HCT116 (cell line): ENCODE results near the gene LMNTD2. TPM values are rescaled to one million over a fixed set of nuclear protein-coding genes. Genes with fewer than 3 reads are reported as not detected.

ENCODE experiments used
- ATAC-seq: fragments of 200-7000 bp; cut with Tn5 transposase; 2 replicates; pipeline ENCODE4 v1.9.1; 2020; ENCODE audit warnings: mild to moderate bottlenecking, moderate library complexity
- BruUV-seq: library from RNA; stranded (reverse); fragments of 400-500 nt; replicated peaks from 2 replicates; lab custom pipeline; 2021; lab: Mats Ljungman, UMichigan
- CTCF ChIA-PET: fragments of 300-600 bp; sonication (Branson Sonifier 250); formaldehyde crosslinking; loops from one replicate; lab custom pipeline; 2021; ENCODE audit warnings: antibody characterized with exemption; lab: Charles Lee
- POLR2A ChIA-PET: fragments of 300-600, 350-600 bp; sonication (Branson Sonifier 250); formaldehyde crosslinking; loops from one replicate; lab custom pipeline; 2021; ENCODE audit warnings: antibody characterized with exemption; lab: Charles Lee
- RAD21 ChIA-PET, 2 experiments: fragments of 300-600 bp; sonication (Branson Sonifier 250); formaldehyde crosslinking; loops; one replicate each; lab custom pipeline; 2023; ENCODE audit warnings: low total read pairs in 2 of 2; ENCODE audit not compliant: uncharacterized antibody in 2 of 2, unreplicated experiment in 2 of 2, low non-redundant PET in 1 of 2; lab: Charles Lee
- DNase-seq: peaks from one replicate; pipeline ENCODE4 v3.0.0-alpha.2; 2010; ENCODE audit warnings: low read depth, low spot score
- H2AFZ ChIP-seq: fragments of 200-600 bp; shearing (Covaris generic), sonication (generic); 2 replicates; pipeline ENCODE4 v1.6.1; 2017; ENCODE audit warnings: low read depth, mixed run types, mixed read lengths, antibody characterized with exemption, low read length; ENCODE audit not compliant: poor library complexity, severe bottlenecking
- H3K27ac ChIP-seq: 2 replicates; pipeline ENCODE4 v1.5.1; 2012; ENCODE audit warnings: low read depth, low read length
- H3K27me3 ChIP-seq: fragments of 200-600 bp; sonication (generic); 2 replicates; pipeline ENCODE4 v1.6.1; 2016; ENCODE audit warnings: mixed run types, low read length, mixed read lengths; ENCODE audit not compliant: insufficient read depth
- H3K36me3 ChIP-seq, 2 experiments: fragments of 200-500 bp in 1 of 2; fragments of 200-600 bp in 1 of 2; sonication (Bioruptor generic) in 1 of 2; sonication (generic) in 1 of 2; 2 replicates each; pipeline versions ENCODE4 v1.5.1 to v1.6.1; 2014 to 2016; ENCODE audit warnings: low read length in 2 of 2, inconsistent platforms in 1 of 2, mixed read lengths in 1 of 2, mixed run types in 1 of 2; ENCODE audit not compliant: insufficient read depth in 2 of 2, control insufficient read depth in 1 of 2
- H3K4me1 ChIP-seq, 2 experiments: fragments of 200-600 bp in 1 of 2; sonication (generic) in 1 of 2; 2 replicates each; pipeline versions ENCODE4 v1.5.1 to v1.6.1; 2012 to 2017; ENCODE audit warnings: low read length in 2 of 2, inconsistent platforms in 1 of 2, mild to moderate bottlenecking in 1 of 2, mixed read lengths in 1 of 2, mixed run types in 1 of 2, moderate library complexity in 1 of 2; ENCODE audit not compliant: insufficient read depth in 2 of 2, control insufficient read depth in 1 of 2
- H3K4me2 ChIP-seq: fragments of 200-600 bp; sonication (generic); 2 replicates; pipeline ENCODE4 v1.6.1; 2017; ENCODE audit warnings: mixed run types, low read length, mixed read lengths
- H3K4me3 ChIP-seq, 2 experiments: fragments of 200-600 bp in 1 of 2; sonication (generic) in 1 of 2; replicated peaks in 1 of 2; 2 replicates each; pipeline ENCODE4 v1.5.1; 2011 to 2016; ENCODE audit warnings: low read length in 2 of 2, control low read depth in 1 of 2, low read depth in 1 of 2, mild to moderate bottlenecking in 1 of 2, mixed read lengths in 1 of 2, mixed run types in 1 of 2
- H3K79me2 ChIP-seq: fragments of 200-600 bp; sonication (generic); 2 replicates; pipeline ENCODE4 v1.6.1; 2017; ENCODE audit warnings: mild to moderate bottlenecking, mixed run types, low read length, moderate library complexity, mixed read lengths; ENCODE audit not compliant: insufficient read depth
- H3K9ac ChIP-seq: fragments of 200-600 bp; sonication (generic); 2 replicates; pipeline ENCODE4 v1.6.1; 2016; ENCODE audit warnings: low read length, mixed read lengths
- H3K9me2 ChIP-seq: fragments of 200-600 bp; sonication (generic), shearing (Covaris generic); 2 replicates; pipeline ENCODE4 v1.6.1; 2017; ENCODE audit warnings: mixed run types, mild to moderate bottlenecking, moderate library complexity; ENCODE audit not compliant: insufficient read depth
- H3K9me3 ChIP-seq, 2 experiments: fragments of 200-500 bp in 1 of 2; fragments of 200-600 bp in 1 of 2; sonication (Bioruptor generic) in 1 of 2; sonication (generic) in 1 of 2; 2 replicates each; pipeline ENCODE4 v1.6.1; 2014 to 2017; ENCODE audit warnings: low read length in 2 of 2, mixed read lengths in 2 of 2, inconsistent platforms in 1 of 2, low read depth in 1 of 2, mild to moderate bottlenecking in 1 of 2, mixed run types in 1 of 2, moderate library complexity in 1 of 2; ENCODE audit not compliant: control insufficient read depth in 1 of 2, insufficient read depth in 1 of 2
- H4K20me1 ChIP-seq: fragments of 200-600 bp; sonication (generic), shearing (Covaris generic); 2 replicates; pipeline ENCODE4 v1.6.1; 2017; ENCODE audit warnings: mixed run types, mild to moderate bottlenecking, moderate library complexity; ENCODE audit not compliant: insufficient read depth
- CBX3 ChIP-seq: IDR thresholded peaks from 2 replicates; pipeline ENCODE4 v1.6.1; 2012; ENCODE audit warnings: low read depth
- CEBPB ChIP-seq: IDR thresholded peaks from 2 replicates; pipeline ENCODE4 v1.6.1; 2012; ENCODE audit warnings: low read depth
- EGR1 ChIP-seq: IDR thresholded peaks from 2 replicates; pipeline ENCODE4 v1.6.1; 2012; ENCODE audit warnings: low read depth
- ELF1 ChIP-seq: IDR thresholded peaks from 2 replicates; pipeline ENCODE4 v1.6.1; 2012; ENCODE audit warnings: low read depth, borderline replicate concordance
- EZH2 ChIP-seq: fragments of 200-600 bp; sonication (generic); IDR thresholded peaks from 2 replicates; pipeline ENCODE4 v1.6.1; 2017; ENCODE audit warnings: antibody characterized with exemption, mixed run types
- JUND ChIP-seq: IDR thresholded peaks from 2 replicates; pipeline ENCODE4 v1.6.1; 2012
- POLR2A ChIP-seq: IDR thresholded peaks from 2 replicates; pipeline ENCODE4 v1.7.0; 2011; ENCODE audit warnings: borderline replicate concordance; ENCODE audit not compliant: insufficient read depth, insufficient read length; ENCODE audit errors: extremely low read depth
- POLR2AphosphoS5 ChIP-seq: IDR thresholded peaks from 2 replicates; pipeline ENCODE4 v1.6.1; 2011; ENCODE audit warnings: mild to moderate bottlenecking, low read depth, low read length, moderate library complexity
- SIN3A ChIP-seq: IDR thresholded peaks from 2 replicates; pipeline ENCODE4 v1.6.1; 2012; ENCODE audit warnings: low read depth
- SRF ChIP-seq: IDR thresholded peaks from 2 replicates; pipeline ENCODE4 v1.6.1; 2012; ENCODE audit warnings: low read depth
- YY1 ChIP-seq: IDR thresholded peaks from 2 replicates; pipeline ENCODE4 v1.6.1; 2011; ENCODE audit warnings: low read length, low read depth, moderate library complexity, mild to moderate bottlenecking; ENCODE audit not compliant: insufficient replicate concordance; ENCODE audit errors: extremely low read depth
- ZBTB33 ChIP-seq: IDR thresholded peaks from 2 replicates; pipeline ENCODE4 v1.6.1; 2011; ENCODE audit warnings: mild to moderate bottlenecking, low read length, moderate library complexity; ENCODE audit not compliant: insufficient replicate concordance; ENCODE audit errors: extremely low read depth
- ZFX ChIP-seq: fragments of 450-650 bp; IDR thresholded peaks from 2 replicates; pipeline ENCODE4 v1.6.1; 2017
- intact Hi-C: fragments of 100-400 bp; cut with micrococcal nuclease; formaldehyde crosslinking; loops from 2 replicates; pipeline ENCODE4 v1.10.0; 2022
- total RNA-seq: library from RNA; stranded (reverse); gene quantifications from one replicate; pipeline ENCODE4 v1.2.1, GENCODE V29; 2021; ENCODE audit not compliant: unreplicated experiment

LMNTD2 gene
- total RNA-seq, 1 experiment from 2014 or later, result 9.5 TPM

- Histone ChIP-seq H3K9me2 (no peaks in the 10 kb centered on the region), H4K20me1 (no peaks in the 10 kb centered on the region), H3K9me3 (no peaks in the 10 kb centered on the region), H3K4me2 (no peak overlapping the region), H3K9ac (no peak overlapping the region), H3K27ac (no peak overlapping the region), H3K4me1 (peaks cover 6 to 18% of the 10 kb centered on the region in 2 experiments; a peak in 3 of 4 replicates), H3K27me3 (no peaks in the 10 kb centered on the region), H2AFZ (no peak overlapping the region)
- no TSS peak for BruUV-seq
- ChIA-PET POLR2A (no interaction called here), CTCF (no interaction called here)
- intact Hi-C loops, result no loop called here
- no peak for ATAC-seq
- TF ChIP-seq ZFX (no peak), YY1 (no peak), POLR2A (no peak)
- TF ChIP-seq, all 23 proteins: peak for 0
- Histone ChIP-seq H3K79me2 (peaks cover 26% of the 10 kb centered on the region), H3K4me3 (no peak overlapping the region), H3K36me3 (peaks cover 0 to 26% of the 10 kb centered on the region in 2 experiments; a peak in 2 of 4 replicates)
- RAD21 ChIA-PET, result no interaction called here
- no peak for DNase-seq
Observed at GRCh38 chr11:531919-532526, 28.5 kb downstream of the LMNTD2 start.

- no peak for DNase-seq
- ChIA-PET POLR2A (no interaction called here), CTCF (no interaction called here), RAD21 (no interaction called here)
- intact Hi-C loops, result no loop called here
- H3K9me2 ChIP-seq, result no peaks in the 10 kb centered on the region
- H3K27me3 ChIP-seq, result no peaks in the 10 kb centered on the region
- H3K4me2 ChIP-seq, result no peak overlapping the region
- BruUV-seq, result no TSS peak
- H4K20me1 ChIP-seq, result no peaks in the 10 kb centered on the region
- ATAC-seq, result no peak
- H3K9me3 ChIP-seq, result no peaks in the 10 kb centered on the region
- no peak overlapping the region for H3K27ac ChIP-seq
- H3K4me1 ChIP-seq, result peaks cover 6 to 10% of the 10 kb centered on the region in 2 experiments; a peak in 3 of 4 replicates
- peaks cover 26% of the 10 kb centered on the region for H3K79me2 ChIP-seq
- H3K36me3 ChIP-seq, result peaks cover 0 to 26% of the 10 kb centered on the region in 2 experiments; a peak in 2 of 4 replicates
- H3K4me3 ChIP-seq, result no peak overlapping the region
- H3K9ac ChIP-seq, result no peak overlapping the region
- H2AFZ ChIP-seq, result no peak overlapping the region
- TF ChIP-seq ZBTB33 (no peak), ELF1 (no peak), CEBPB (no peak), JUND (no peak), ZFX (no peak), EGR1 (no peak), CBX3 (no peak), POLR2A (no peak), EZH2 (no peak), POLR2AphosphoS5 (no peak), SRF (no peak), SIN3A (no peak)
Observed at GRCh38 chr11:530960-531831, 29.3 kb downstream of the LMNTD2 start.
